ENCODE measurements around the gene ITIH1.

ITIH1 gene

DNA sequence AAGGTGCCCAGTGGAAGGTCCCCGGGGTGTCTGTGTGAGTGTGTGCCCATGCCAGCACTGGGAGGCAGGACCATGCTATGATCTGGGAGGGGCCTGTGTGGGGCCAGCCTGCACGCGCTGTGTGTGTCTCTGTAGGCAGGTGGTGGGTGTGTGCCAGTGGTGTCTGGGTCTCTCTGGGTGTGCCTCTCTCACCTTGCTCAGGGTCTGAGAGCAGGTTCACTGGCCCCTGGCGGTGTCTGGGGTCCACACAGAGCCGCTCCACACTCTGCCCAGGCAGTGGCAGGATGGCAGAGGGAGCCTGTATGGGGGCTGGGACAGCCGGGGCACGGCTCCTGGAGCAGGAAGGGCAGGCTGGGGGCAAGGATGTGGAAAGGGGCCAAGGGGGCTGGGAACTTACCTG, 40.5 kb downstream of the ITIH1 start:
- DNase-seq: no peak

DNA sequence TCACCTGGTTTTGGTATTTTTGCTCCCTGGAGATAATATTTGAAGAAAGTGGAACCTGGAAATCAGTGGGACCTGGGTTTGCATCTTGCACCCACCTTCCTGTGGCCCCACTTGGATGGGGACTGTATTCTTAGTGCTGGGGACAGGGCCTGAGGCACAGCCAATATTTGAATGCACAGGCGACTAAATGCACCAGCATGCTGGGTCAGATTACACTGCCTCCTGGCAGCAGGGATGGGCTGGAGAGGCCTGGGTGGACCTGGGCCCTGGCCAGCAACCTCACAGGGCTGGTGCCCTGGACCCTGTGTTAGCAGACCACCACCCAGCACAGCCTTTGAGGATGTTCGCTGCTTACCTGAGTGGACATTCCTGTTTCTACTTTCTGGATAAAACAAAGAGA, 42.5 kb downstream of the ITIH1 start:
- no peak for DNase-seq

DNA sequence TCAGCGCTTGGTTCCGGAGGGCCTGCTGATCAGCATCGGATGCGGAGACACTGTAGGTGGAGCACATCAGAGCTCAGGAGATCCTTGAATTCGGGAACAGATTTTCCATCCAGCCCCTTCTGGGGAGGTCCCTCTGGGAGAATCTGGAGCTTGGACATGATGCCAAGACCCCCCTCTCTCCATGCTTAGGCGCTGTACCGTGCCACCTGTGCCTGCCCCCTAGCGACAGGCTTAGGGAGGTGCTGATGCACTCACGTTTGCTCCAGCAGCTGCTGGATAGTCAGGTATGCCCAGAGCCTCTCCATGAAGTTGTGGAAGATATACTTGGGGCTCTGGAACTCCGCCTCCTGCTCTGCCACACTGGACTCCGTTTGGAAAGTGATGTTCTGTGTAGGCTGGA, 43.3 kb downstream of the ITIH1 start:
- peak; percentile 25 for DNase-seq

DNA sequence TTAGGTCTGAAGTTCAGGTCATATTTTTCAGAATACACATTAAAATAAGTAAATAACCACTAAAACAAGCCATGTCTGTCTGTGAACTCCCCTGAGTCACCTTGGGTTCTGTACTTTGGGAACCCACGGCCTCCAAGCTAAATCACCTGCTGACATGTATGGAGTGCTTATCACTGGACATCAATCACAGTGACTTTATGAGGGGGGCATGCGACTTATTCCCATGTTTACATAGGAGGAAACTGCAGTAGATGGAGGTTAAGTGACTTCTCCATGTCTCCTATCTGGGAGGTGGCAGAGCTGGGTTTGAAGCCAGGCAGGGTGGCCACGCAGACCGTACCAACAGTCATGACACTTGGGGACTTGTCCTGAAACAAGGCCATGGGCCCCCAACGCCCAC, 45.0 kb downstream of the ITIH1 start:
- DNase-seq: no peak

DNA sequence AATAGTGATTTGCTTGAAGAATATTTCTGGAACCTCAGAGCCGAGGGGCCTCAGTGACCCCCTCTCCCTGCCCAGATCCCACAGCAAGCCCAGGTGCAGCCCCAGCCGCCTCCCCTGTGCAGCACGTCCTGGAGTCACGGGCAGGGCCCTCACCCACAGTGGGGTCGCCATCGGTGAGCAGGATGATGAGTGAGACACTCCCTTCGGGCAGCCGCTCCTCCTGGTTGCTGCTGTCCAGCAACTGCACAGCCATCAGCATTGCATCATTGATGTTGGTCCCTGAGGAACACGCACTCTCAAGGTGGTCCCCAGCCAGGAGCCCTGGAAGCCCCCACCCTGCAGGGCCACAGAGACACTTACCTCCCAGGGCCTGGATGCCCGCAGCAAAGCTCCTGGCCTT, 46.6 kb downstream of the ITIH1 start:
- no peak for DNase-seq

DNA sequence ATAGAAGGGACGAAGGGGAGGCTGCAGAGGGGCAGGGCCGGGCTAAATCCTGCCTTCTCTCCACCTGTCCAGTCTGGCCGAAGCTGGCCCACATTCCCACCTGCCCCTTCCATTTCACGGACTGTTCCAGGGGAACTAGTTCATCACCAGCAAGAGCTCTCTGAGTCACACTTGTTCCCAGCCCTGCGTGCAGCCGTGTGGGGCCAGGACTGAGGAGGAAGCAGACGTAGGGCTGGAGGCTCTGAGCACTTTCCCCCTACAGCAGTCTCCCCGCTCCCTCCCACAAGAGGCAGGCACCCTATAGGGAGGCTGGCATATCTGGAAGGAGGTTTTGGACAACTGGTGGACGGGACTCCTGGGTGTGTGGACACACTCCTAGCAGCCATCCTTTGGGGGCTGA, 50.0 kb downstream of the ITIH1 start:
- DNase-seq: no peak

DNA sequence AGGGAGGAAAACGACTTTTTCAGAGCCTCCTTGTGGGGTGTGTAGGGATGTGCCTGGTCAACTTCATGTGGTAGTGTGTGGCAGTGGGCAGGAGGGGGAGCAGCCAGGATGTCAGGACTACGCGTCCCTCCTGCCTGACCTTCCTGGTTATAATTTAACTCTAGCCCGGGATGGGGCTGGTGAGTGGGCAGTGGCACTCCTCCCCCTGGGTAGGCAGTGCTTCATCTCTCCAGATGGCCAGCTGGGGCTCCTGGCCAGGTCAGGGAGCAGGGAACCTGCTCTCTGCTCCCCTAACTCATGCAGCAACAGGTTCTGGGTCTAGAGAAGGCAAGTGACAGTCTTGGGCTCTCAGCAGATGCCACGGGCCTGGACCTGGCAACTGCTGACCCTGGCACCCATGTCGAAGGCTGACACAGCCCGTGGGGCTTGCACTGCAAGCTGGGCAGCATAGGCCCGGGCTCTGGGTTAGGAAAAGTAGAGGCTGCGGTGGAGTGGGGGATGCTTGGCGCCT, 50.5 kb downstream of the ITIH1 start:
- DNase-seq: no peak

DNA sequence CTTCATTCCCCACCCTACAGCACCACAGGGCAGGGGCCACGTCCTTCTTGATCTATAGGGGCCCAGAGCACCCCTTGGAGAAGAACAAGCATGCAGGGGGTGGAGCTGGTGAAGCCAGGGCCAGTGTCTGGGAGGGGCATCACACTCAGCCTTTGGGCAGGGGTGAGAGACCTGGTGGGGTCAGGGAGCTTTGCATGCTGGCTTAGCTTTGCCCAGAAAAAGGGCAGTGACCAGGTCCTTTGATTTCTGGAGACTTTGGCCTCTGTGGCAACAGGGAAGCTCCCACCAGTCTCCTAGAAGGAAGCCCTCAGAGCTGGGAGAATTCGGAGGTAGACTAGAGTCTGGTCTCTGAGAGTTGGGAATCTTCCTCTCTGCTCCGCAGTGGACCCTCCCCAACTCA, 52.1 kb downstream of the ITIH1 start:
- DNase-seq: no peak

DNA sequence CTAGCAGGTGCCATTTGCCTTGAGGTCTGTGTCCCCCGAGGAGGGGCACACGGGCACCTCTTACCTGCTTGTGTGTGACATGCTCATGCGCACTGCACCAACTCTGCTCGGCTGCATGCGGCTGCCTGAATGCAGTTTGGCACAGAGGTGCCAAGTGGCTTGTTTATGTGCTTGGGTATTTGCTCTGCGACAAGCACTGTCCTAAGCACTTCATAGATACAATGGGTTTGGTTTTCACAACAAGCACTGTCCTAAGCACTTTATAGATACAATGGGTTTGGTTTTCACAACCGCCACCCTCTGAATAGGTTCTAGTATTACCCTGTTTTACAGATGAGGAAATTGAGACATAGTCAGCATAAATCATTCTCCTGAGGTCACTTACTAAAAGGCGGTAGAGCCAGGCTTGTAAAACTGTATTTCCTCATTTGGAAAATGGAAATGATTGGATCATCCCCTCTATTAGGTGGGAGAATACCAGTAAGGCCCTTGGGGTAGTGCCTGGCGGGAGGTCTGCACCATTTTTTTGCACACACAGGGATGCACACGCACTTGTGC, 52.6 kb downstream of the ITIH1 start:
- DNase-seq: no peak

DNA sequence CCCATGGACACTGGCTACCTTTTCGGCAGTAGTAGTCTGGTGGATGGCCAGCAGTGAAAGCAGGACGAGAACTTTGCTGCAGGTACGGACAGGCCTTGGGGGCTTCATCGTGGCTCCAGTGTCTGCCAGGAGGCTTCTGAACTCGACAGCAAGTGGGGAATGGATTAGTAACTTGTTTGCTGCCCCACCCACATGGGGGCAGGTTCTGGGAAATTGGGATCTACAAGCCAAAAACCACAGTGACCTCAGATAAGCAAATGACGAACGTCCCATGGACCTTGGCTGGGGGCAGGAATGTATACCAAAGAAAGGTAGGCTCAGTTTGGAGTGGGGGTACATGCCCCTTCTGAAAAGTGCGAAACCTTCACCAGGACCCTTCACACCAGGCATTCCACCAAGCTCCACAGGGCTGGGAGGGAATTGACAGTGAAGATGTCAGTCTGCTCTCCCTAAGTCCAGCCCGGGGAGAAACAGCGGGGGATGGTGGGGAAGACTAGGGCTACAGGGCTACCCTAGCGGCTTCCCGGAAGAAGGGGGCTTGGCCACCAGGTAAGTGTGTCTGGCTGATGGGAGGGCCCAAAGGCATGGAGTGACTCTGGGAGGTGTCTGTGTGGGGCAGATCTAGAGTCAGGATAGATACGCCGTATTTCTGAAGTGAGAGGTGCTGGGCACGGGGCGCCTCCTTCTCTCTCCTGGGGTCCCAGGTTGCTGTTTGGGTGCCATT, 53.3 kb downstream of the ITIH1 start, which contains the start of gene ITIH4:
TSS of gene ITIH4 (minus strand) at position 138 of the 724 bp plus-strand sequence. CDS start at position 108, 30 bp downstream.
- DNase-seq: no peak

DNA sequence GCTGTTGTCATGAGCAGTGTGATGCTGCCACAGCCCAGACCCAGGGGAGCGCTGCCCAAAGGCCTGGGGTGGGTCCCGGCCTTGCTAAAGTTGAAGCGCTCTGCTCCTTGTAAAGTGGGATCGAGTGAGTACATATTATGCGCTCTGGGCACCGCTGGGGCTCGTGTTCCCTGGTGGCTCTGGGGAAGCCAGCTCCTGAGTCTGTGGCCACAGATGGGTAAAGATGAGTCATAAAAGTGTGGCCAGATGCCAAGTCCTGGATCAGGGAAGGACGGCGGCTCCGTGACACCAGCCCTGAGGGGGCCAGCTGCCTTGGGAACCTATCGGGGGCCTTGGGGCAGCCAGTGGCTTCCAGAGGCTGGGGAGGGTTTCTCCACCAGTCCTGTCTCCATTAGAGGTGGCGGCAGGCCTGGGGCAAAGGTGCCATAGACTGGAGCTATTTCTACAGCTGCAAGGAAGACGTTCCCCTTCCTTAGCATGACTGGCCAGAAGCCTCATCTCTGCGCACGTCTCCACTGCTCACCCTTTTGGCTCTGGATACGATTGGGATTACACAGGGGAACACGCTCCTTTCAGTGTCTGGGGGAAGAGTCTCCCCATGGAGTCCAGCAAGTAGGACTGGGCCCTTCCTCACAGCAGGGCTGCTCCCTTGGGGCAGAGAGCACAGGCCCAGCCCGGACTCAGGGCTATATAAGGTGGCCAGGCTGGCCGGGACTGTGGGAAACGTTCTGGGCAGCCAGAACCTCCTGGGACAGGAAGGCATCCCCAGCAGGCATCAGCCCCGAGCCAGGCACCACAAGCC, 54.3 kb downstream of the ITIH1 start:
- DNase-seq: no peak

DNA sequence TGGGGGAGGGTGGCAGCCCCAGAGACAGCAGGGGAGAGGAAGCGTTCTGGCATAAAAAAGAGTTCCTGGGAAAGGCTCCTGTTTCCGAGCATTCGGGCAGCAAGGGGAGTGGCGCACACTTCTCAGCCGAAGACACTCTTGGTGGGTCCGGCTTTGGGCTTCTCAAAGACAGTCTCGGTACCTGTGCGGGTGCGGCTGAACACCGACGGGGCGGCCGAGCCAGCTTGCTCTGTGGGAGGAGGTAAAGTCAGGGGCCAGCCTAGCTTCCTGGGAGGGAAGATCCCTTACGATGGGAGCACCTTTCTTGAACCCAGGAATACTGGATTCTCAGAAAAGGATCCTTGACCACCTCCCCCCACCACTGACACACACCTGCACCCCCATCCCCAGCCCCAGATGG, 55.8 kb downstream of the ITIH1 start:
- no peak for DNase-seq

DNA sequence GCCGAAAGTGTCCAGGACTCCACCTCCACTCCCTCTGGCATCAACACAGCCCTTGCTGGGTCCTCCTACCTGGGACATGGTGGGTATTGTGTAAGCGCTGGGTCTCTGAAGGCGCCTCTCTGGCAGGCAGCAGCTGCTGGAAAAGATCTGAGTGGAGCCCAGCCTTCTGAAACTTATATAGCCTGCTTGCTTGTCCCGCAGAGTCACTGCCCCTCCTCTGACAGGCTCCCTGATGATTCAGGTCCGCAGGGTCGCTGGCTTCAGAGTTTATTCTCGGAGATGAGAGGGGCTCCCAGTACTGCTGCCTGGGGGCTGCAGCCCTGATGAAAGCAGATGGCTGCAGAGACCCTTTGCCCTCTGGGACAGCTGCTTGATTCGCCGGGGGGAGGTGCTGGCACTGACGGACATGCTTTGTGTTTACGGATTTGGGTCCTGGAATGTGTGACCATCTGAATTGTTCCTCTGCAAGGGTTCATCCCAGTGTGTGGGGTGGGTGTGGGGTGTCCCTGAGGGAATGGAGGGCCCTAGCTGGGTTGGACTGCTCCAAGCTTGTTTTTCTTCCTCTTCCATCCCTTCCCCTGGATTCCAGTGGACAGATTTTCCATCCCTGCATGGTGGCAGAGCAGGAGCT, 57.6 kb downstream of the ITIH1 start, which contains the start of gene MUSTN1:
TSS of gene MUSTN1 (minus strand) at position 149 of the 631 bp plus-strand sequence. CDS start at position 78, 71 bp downstream.
- no peak for DNase-seq

DNA sequence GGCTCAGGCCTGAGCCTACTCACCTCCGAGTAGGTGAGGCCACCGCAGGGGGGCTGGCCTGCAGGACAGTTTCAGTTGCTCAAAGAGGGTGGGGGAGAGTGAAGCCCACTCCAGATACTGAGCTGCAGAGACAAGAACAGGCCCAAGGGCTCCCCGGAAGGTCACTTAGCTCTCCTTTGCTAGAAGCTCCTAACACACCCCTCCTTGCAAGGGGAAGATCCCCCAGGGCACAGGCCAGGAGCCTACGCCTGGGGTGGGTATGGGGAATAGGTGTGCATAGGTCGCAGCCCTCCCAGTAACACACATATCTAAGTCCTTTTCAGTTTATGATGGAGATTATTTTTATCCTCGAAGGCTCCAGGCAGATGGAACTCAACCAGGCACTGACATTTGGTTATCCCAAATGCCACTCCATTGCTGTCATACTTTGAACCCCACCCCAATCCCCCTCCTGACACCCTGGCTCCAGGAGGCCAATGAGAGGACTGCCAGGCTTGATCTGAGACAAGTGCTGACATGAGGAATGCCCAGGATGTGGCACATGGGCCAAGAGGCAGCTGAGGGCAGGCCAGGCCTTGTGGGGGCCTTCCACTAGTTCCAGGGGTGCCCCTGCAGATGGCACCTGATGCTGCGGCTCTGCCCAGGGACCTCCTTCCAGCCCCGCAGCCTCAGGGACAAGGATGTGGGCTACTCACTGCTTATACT, 58.5 kb downstream of the ITIH1 start:
- DNase-seq: no peak

DNA sequence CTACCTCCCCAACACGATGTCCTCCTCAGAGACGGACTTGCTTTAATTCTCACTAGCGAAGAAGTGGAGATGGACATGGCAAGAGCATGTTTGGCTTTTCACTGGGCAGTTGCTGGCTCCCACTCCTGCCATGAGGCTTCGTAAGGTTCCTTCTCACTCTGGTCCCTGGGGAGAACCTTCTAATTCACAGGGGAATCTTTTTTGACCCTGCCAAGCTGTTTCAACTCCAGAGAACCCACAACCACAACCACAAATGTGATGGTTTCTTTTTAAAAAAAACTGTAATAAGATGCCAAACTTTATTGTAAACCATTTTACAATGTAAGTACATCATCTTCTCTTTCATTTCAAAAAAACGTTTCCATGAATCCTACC, 59.1 kb downstream of the ITIH1 start:
- no peak for DNase-seq

DNA sequence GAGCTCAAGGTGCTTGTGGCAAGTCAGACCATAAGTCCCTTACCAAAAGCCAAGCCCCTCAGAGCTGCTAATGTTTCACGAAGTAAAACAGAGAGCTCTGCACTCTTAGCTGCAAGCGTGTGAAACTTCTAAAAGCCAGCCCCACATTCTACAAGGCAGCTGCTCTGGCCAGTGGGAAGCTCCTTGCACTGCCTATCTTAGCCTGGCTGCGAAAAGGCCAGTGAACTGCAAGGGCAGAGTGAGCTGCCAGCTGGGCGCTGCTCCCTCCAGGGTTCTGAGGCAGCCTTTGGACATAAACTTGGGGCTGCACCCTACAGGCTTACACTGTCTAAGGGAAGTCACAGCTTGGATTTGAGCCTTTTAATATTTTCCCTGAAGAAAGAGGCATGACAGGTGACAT, 59.6 kb downstream of the ITIH1 start:
- DNase-seq: no peak

DNA sequence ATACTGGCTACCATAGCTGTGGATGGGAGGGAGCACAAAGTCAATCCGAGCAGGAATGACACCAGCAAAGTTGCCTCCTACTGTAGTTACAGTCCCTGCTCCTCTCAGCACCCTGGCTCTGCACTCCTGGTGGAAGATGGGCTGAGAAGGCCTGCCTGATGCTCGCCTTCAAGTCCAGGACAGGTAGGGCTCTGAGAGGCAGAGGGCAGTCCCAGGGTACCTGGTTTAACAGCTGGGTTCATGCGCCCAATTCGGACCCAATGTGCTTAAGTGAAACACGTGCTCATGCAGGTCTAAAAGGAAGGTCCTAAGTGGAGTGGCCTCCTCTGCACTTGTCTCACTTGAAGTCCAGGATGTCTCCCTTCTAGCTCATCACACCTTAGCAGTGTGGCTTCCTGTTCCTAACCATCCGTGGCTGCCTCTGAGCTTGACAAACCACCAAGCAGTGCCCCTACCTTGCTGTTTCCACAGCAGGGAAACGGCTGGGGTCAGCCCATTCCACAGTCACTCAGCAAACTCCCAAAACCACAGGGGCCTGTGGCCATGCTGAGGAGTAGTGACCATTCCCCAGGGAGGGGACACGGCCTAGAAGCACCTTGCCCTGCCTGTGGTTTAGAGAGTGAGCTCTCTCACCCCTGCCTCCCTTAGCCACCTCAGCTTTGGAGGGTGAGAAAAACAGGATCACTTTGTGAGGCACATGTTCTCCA, 61.3 kb downstream of the ITIH1 start:
- DNase-seq: peak; percentile 15

DNA sequence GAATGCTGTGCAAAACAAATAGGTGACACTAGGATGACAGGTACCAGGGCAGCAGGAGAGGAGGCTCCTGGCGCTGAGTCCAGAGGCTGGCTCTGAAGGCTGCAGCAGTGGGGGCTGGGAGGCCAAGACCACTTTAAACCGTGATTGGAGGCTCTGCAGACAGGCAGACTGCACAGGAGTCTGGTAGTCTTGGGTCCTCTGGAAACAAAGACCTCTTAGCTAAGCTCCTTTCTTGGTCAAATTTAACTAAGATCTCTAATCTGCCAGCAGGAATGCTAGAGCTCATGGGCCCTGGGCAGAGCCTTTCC, 61.8 kb downstream of the ITIH1 start:
- DNase-seq: no peak

DNA sequence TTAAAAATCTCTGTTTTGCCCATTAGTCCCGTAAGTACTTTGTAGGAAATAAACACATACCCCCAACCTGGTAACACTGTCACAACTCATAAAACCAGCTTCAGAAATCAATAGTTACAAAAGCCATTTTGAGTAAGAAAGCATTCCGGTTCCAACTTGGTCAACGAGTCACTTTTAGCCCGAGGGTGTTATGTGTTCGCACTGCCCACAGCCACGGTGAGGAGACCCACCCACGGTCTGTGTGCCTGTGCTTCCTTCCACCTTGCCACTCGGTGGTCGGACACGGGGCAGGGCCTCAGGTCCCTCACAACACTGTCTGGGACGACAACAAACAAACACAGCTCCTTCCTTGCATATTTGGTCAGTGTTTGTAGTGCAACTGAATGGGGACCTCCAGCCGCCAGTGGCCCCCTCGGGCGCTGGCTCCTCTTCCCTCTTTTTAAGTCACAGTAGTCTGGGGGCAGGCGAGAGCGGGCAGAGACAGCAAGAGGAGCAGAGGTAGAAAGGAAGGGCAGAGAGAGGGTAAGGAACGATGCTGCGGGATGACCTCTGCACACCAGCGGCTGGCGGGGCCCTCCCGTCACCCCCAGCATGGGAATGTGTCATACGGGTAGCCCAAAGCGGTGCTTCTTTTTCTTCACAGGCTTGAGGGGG, 62.6 kb downstream of the ITIH1 start:
- DNase-seq: no peak

DNA sequence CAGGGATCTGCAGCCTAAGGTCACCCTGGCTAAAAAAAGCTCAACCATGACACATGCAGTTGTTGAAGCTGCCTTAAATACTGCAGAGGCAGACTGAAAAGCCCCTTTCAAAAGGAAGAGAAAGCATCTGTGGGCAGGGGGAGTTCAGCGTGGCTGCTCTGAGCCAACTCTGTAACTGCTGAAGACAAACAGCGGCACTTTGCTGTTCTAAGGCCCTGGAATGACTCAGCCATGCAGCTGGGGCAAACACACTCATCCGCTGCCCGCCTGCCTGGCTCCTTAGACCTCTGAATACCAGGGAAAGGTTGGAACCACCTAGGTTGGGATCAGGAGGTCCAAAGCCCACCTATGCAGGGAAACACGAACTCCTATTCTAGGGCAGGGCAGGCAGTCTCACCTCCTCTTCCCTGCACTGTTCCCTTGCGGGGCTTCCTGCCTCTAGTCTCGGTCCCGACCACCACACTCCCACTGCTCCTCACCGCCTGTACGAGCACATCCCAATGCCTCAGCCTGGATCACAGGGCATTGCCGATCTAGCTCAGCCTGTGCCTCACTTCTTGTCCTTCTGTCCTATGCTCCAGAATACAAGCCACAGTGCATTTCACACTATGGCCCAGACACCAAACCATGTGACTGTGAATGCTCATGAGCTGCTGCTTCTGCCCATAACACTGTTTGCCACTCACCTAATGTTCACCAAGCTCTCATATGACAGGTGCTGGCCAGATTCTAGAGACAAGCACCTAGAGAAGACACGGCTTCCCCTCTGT, 64.0 kb downstream of the ITIH1 start:
- no peak for DNase-seq
